H1 (cell line): Measurements from ENCODE around the gene KLRC2. TPM values are rescaled to one million over a fixed set of nuclear protein-coding genes. Genes with fewer than 3 reads are reported as not detected.
A peak's percentile ranks its signal among the peaks of the same experiment; 100 is the strongest.
"Not testable (repeated sequence)": the region's sequence is repeated elsewhere in the genome, so short reads cannot be mapped to it uniquely, and the experiment has no call there.

Source experiments
- CTCF ChIA-PET: fragments of 300-600 bp; sonication (Branson Sonifier 250); formaldehyde crosslinking; loops from one replicate; lab custom pipeline; 2021; ENCODE audit not compliant: partially characterized antibody; lab: Charles Lee
- POLR2A ChIA-PET: fragments of 300-600 bp; sonication (Branson Sonifier 250); formaldehyde crosslinking; loops from one replicate; lab custom pipeline; 2021; ENCODE audit warnings: inconsistent platforms; ENCODE audit not compliant: partially characterized antibody; lab: Charles Lee
- DNase-seq, 2 experiments: peaks; one replicate each; pipeline versions ENCODE4 v3.0.0 to v3.0.0-alpha.2; 2010 to 2022; ENCODE audit warnings: low spot score in 2 of 2, low read depth in 1 of 2, mixed read lengths in 1 of 2
- FAIRE-seq: peaks from 2 replicates; lab custom pipeline; 2011; peaks lifted over from hg19 to GRCh38; lab: Jason Lieb, UNC
- H2AFZ ChIP-seq: 2 replicates; pipeline ENCODE4 v1.8.1; 2012; ENCODE audit warnings: low read length, inconsistent platforms
- H2AK5ac ChIP-seq: 2 replicates; pipeline ENCODE4 v1.6.1; 2013; ENCODE audit warnings: low read depth, low read length
- H2BK120ac ChIP-seq: replicated peaks from 2 replicates; pipeline ENCODE3; 2013; ENCODE audit warnings: low read depth, low read length, inconsistent platforms
- H2BK12ac ChIP-seq: 2 replicates; pipeline ENCODE4 v1.6.1; 2013; ENCODE audit warnings: low read depth, low read length
- H2BK15ac ChIP-seq: 2 replicates; pipeline ENCODE4 v1.6.1; 2013; ENCODE audit warnings: low read length
- H2BK20ac ChIP-seq: 2 replicates; pipeline ENCODE4 v1.6.1; 2013; ENCODE audit warnings: low read length
- H2BK5ac ChIP-seq: 2 replicates; pipeline ENCODE4 v1.6.1; 2013; ENCODE audit warnings: low read depth, low read length
- H3K14ac ChIP-seq: 2 replicates; pipeline ENCODE4 v1.6.1; 2013; ENCODE audit warnings: inconsistent platforms; ENCODE audit not compliant: insufficient read length
- H3K18ac ChIP-seq: 2 replicates; pipeline ENCODE4 v1.6.1; 2013; ENCODE audit warnings: low read length; ENCODE audit errors: extremely low read depth
- H3K23ac ChIP-seq: 2 replicates; pipeline ENCODE4 v1.6.1; 2013; ENCODE audit warnings: inconsistent platforms; ENCODE audit not compliant: insufficient read length
- H3K23me2 ChIP-seq: 2 replicates; pipeline ENCODE4 v1.6.1; 2013; ENCODE audit warnings: low read depth, low read length
- H3K27ac ChIP-seq: 2 replicates; pipeline ENCODE4 v1.6.1; 2011; ENCODE audit warnings: low read depth, low read length, inconsistent platforms
- H3K27me3 ChIP-seq, 4 experiments: replicated peaks in 1 of 4; 1 replicate in 1 of 4; 2 replicates in 3 of 4; pipeline versions ENCODE4 v1.6.1 to v1.8.1; 2011 to 2013; ENCODE audit warnings: low read length in 3 of 4, mild to moderate bottlenecking in 3 of 4, inconsistent platforms in 2 of 4, mixed read lengths in 2 of 4, moderate library complexity in 1 of 4; ENCODE audit not compliant: control insufficient read depth in 3 of 4, insufficient read depth in 3 of 4; ENCODE audit errors: extremely low read depth in 1 of 4
- H3K36me3 ChIP-seq, 4 experiments: 2 replicates each; pipeline versions ENCODE4 v1.6.1 to v1.8.1; 2011 to 2013; ENCODE audit warnings: mild to moderate bottlenecking in 4 of 4, low read length in 3 of 4, moderate library complexity in 2 of 4, control low read depth in 1 of 4, inconsistent platforms in 1 of 4; ENCODE audit not compliant: insufficient read depth in 4 of 4, control insufficient read depth in 2 of 4
- H3K4ac ChIP-seq: replicated peaks from 2 replicates; pipeline ENCODE3; 2013; ENCODE audit warnings: low read length, low read depth, mixed read lengths, inconsistent platforms; ENCODE audit not compliant: insufficient read length
- H3K4me1 ChIP-seq, 4 experiments: replicated peaks in 1 of 4; 1 replicate in 1 of 4; 2 replicates in 3 of 4; pipeline versions ENCODE4 v1.6.1 to v1.8.1; 2011 to 2013; ENCODE audit warnings: low read length in 3 of 4, inconsistent platforms in 2 of 4, mixed read lengths in 1 of 4; ENCODE audit not compliant: insufficient read depth in 4 of 4, control insufficient read depth in 3 of 4
- H3K4me2 ChIP-seq, 2 experiments: 2 replicates each; pipeline versions ENCODE4 v1.6.1 to v1.8.1; 2011 to 2013; ENCODE audit warnings: low read depth in 2 of 2, low read length in 2 of 2, control low read depth in 1 of 2, inconsistent platforms in 1 of 2, mild to moderate bottlenecking in 1 of 2; ENCODE audit not compliant: insufficient read depth in 1 of 2
- H3K4me3 ChIP-seq, 4 experiments: fragments of 200-600, 300-600 bp in 1 of 4; sonication (generic), shearing (Covaris generic), sonication (Bioruptor Twin) in 1 of 4; 2 replicates each; pipeline versions ENCODE4 v1.5.1 to v1.8.1; 2011 to 2016; ENCODE audit warnings: low read length in 4 of 4, low read depth in 3 of 4, control low read depth in 2 of 4, inconsistent platforms in 2 of 4, mild to moderate bottlenecking in 2 of 4, mixed read lengths in 1 of 4, moderate library complexity in 1 of 4; ENCODE audit not compliant: insufficient read depth in 2 of 4; ENCODE audit errors: extremely low read depth in 1 of 4
- H3K56ac ChIP-seq: replicated peaks from 2 replicates; pipeline ENCODE3; 2013; ENCODE audit warnings: low read depth, mild to moderate bottlenecking, mixed read lengths, low read length, inconsistent platforms; ENCODE audit not compliant: insufficient read length
- H3K79me1 ChIP-seq: 2 replicates; pipeline ENCODE4 v1.6.1; 2013; ENCODE audit warnings: low read depth, low read length, control low read depth
- H3K79me2 ChIP-seq, 2 experiments: 2 replicates each; pipeline versions ENCODE4 v1.6.1 to v1.8.1; 2012 to 2013; ENCODE audit warnings: low read length in 2 of 2, mild to moderate bottlenecking in 2 of 2, inconsistent platforms in 1 of 2; ENCODE audit not compliant: insufficient read depth in 2 of 2, control insufficient read depth in 1 of 2
- H3K9ac ChIP-seq, 4 experiments: replicated peaks in 1 of 4; 1 replicate in 1 of 4; 2 replicates in 3 of 4; pipeline versions ENCODE4 v1.6.1 to v1.8.1; 2011 to 2013; ENCODE audit warnings: low read depth in 3 of 4, low read length in 3 of 4, control low read depth in 2 of 4, mild to moderate bottlenecking in 2 of 4, moderate library complexity in 2 of 4, inconsistent platforms in 1 of 4; ENCODE audit errors: extremely low read depth in 1 of 4
- H3K9me3 ChIP-seq, 2 experiments: 2 replicates each; pipeline versions ENCODE4 v1.6.1 to v1.8.1; 2012 to 2013; ENCODE audit warnings: mild to moderate bottlenecking in 2 of 2, moderate library complexity in 2 of 2, control low read depth in 1 of 2, inconsistent platforms in 1 of 2, low read depth in 1 of 2, low read length in 1 of 2, mixed read lengths in 1 of 2; ENCODE audit not compliant: insufficient read depth in 2 of 2
- H4K20me1 ChIP-seq, 2 experiments: replicated peaks in 1 of 2; 2 replicates each; pipeline versions ENCODE3 to v1.8.1; 2011 to 2013; ENCODE audit warnings: inconsistent platforms in 2 of 2, low read length in 2 of 2, mild to moderate bottlenecking in 1 of 2; ENCODE audit not compliant: insufficient read depth in 2 of 2, control insufficient read depth in 1 of 2
- H4K5ac ChIP-seq: 2 replicates; pipeline ENCODE4 v1.6.1; 2013; ENCODE audit warnings: low read length, low read depth, mixed read lengths, inconsistent platforms; ENCODE audit not compliant: insufficient read length
- H4K8ac ChIP-seq: 2 replicates; pipeline ENCODE4 v1.8.0; 2013; ENCODE audit warnings: mild to moderate bottlenecking, moderate library complexity, low read length, inconsistent platforms; ENCODE audit not compliant: insufficient read depth; ENCODE audit errors: extremely low read depth
- H4K91ac ChIP-seq: replicated peaks from 2 replicates; pipeline ENCODE3; 2013; ENCODE audit warnings: low read length, mixed read lengths, inconsistent platforms; ENCODE audit not compliant: insufficient read length
- WGBS, 2 experiments: shearing (Covaris generic) in 1 of 2; methylation state at CpG; one replicate each; pipeline versions ENCODE4 v1.1.6 to v1.1.7; 2013 to 2015; ENCODE audit warnings: low lambda C conversion rate in 2 of 2, mixed read lengths in 2 of 2, inconsistent platforms in 1 of 2, low coverage in 1 of 2, missing lambda C conversion rate in 1 of 2; ENCODE audit not compliant: insufficient replicate concordance in 2 of 2, insufficient coverage in 1 of 2, insufficient read length in 1 of 2; ENCODE audit errors: extremely low coverage in 1 of 2, missing lambda C conversion rate in 1 of 2; 5-methylcytosine and 5-hydroxymethylcytosine counted together
- polyA plus RNA-seq, 7 experiments: library from polyadenylated mRNA; depleted of rRNA in 3 of 7; stranded (reverse) in 5 of 7; unstranded in 2 of 7; fragments of >200 nt in 5 of 7; fragments of 200-250 nt in 2 of 7; gene quantifications; 1 replicate in 5 of 7; 2 replicates in 1 of 7; 4 replicates in 1 of 7; pipeline versions ENCODE4 v1.2.1 to v1.2.3, GENCODE V29; 2011 to 2013; ENCODE audit warnings: missing spikeins in 2 of 7, mixed read lengths in 2 of 7
- total RNA-seq: library from RNA; stranded (reverse); fragmentation: NEBNext Ultra II Directional; extraction: Animal tissue kit (Norgen Biotek cat#: 25700); gene quantifications from 2 replicates; pipeline ENCODE4 v1.2.1, GENCODE V29; 2021

Gene KLRC2
- total and polyA plus RNA-seq, 2 of the 8 experiments (the other 6 are each of a cell fraction or from before 2014, with no cell fraction given) = not detected

GRCh38 chr12:10446052-10446451 is 10.2 kb upstream of the KLRC2 start:
- H3K9ac ChIP-seq, H2BK12ac ChIP-seq, H3K56ac ChIP-seq, H2BK15ac ChIP-seq, H3K23me2 ChIP-seq, H3K4ac ChIP-seq, H2BK120ac ChIP-seq, H2AK5ac ChIP-seq, H4K20me1 ChIP-seq, H2BK5ac ChIP-seq, CTCF ChIA-PET, H2BK20ac ChIP-seq, H3K23ac ChIP-seq, H3K79me1 ChIP-seq, H4K8ac ChIP-seq, H3K27ac ChIP-seq, POLR2A ChIA-PET, H3K18ac ChIP-seq, H4K5ac ChIP-seq, DNase-seq, H3K79me2 ChIP-seq, H3K36me3 ChIP-seq, H3K14ac ChIP-seq, H2AFZ ChIP-seq, H3K27me3 ChIP-seq, H3K9me3 ChIP-seq, H3K4me1 ChIP-seq, H4K91ac ChIP-seq, H3K4me3 ChIP-seq, H3K4me2 ChIP-seq: not testable (repeated sequence)
- WGBS, 2 experiments = 93% methylated on average over 5 of the region's 5 CpGs; no CpG with 5 or more reads in 1 of the 2 experiments
- FAIRE-seq = peak; percentile 68

GRCh38 chr12:10441144-10441543 is 5.3 kb upstream of the KLRC2 start:
- H4K5ac ChIP-seq, H2BK120ac ChIP-seq, H3K27me3 ChIP-seq, FAIRE-seq, H3K14ac ChIP-seq, H3K9ac ChIP-seq, H3K4me1 ChIP-seq, H2BK15ac ChIP-seq, H3K9me3 ChIP-seq, H4K8ac ChIP-seq, H3K36me3 ChIP-seq, H3K79me1 ChIP-seq, H3K4me2 ChIP-seq, H3K27ac ChIP-seq, H3K56ac ChIP-seq, H2BK5ac ChIP-seq, H3K23ac ChIP-seq, H4K91ac ChIP-seq, H3K18ac ChIP-seq, H2AK5ac ChIP-seq, DNase-seq, H3K23me2 ChIP-seq, H2BK12ac ChIP-seq, H2AFZ ChIP-seq, H4K20me1 ChIP-seq, H3K4ac ChIP-seq, H3K79me2 ChIP-seq, POLR2A ChIA-PET, H3K4me3 ChIP-seq, H2BK20ac ChIP-seq: not testable (repeated sequence)
- CTCF ChIA-PET = interaction anchor here (0.6 kb wide), 1 partner anchor 357 kb away, joined by 3 read pairs; no protein-coding TSS in a partner anchor
- 93% methylated on average over 7 of the region's 8 CpGs; no CpG with 5 or more reads in 1 of the 2 experiments for WGBS, 2 experiments
